Heart right ventricle (tissue), 16 donors: ENCODE measurements around the gene ENKD1. TPM values are rescaled to one million over a fixed set of nuclear protein-coding genes. Genes with fewer than 3 reads are reported as not detected.
A peak's percentile ranks its signal among the peaks of the same experiment; 100 is the strongest.
"Not testable (repeated sequence)": the region's sequence is repeated elsewhere in the genome, so short reads cannot be mapped to it uniquely, and the experiment has no call there.

Experiments
- ATAC-seq, 8 donors: fragments of 200-7000 bp; cut with Tn5 transposase; one replicate each; pipeline ENCODE4 v1.9.1; 2020; ENCODE audit warnings: mild to moderate bottlenecking in 8 of 8, moderate library complexity in 8 of 8, moderate number of reproducible peaks in 1 of 8
- DNase-seq, 2 donors: peaks; one replicate each; pipeline ENCODE4 v3.0.0-alpha.2; 2020
- H3K27ac ChIP-seq, 10 donors: fragments of 200-600 bp; sonication (generic) in 2 of 10; one replicate each; pipeline versions ENCODE4 v1.5.0 to v1.8.0; 2020 to 2022; ENCODE audit warnings: mild to moderate bottlenecking in 3 of 10
- H3K27me3 ChIP-seq, 7 donors: fragments of 200-600 bp; one replicate each; pipeline ENCODE4 v1.8.0; 2021 to 2022; ENCODE audit warnings: mild to moderate bottlenecking in 2 of 7
- H3K36me3 ChIP-seq, 9 donors: fragments of 200-600 bp; sonication (generic) in 1 of 9; one replicate each; pipeline versions ENCODE4 v1.5.0 to v1.8.0; 2020 to 2022; ENCODE audit warnings: mild to moderate bottlenecking in 2 of 9
- H3K4me1 ChIP-seq, 9 donors: fragments of 200-600 bp; sonication (generic) in 1 of 9; one replicate each; pipeline versions ENCODE4 v1.5.0 to v1.8.0; 2020 to 2022; ENCODE audit warnings: mild to moderate bottlenecking in 4 of 9
- H3K4me3 ChIP-seq, 10 donors: fragments of 200-600 bp; sonication (generic) in 2 of 10; one replicate each; pipeline versions ENCODE4 v1.5.0 to v1.8.0; 2020 to 2022; ENCODE audit warnings: mild to moderate bottlenecking in 7 of 10, moderate library complexity in 2 of 10
- H3K9me3 ChIP-seq, 11 donors: fragments of 200-600 bp in 10 of 11; sonication (generic) in 2 of 11; one replicate each; pipeline versions ENCODE4 v1.5.0 to v1.8.0; 2013 to 2022; ENCODE audit warnings: mild to moderate bottlenecking in 2 of 11, control low read depth in 1 of 11, moderate library complexity in 1 of 11
- WGBS, 2 donors: extraction: QIAGEN DNeasy Blood & Tissue Kit; methylation state at CpG; one replicate each; pipeline ENCODE4 v1.1.7; 2013; ENCODE audit warnings: inconsistent platforms in 1 of 2; 5-methylcytosine and 5-hydroxymethylcytosine counted together
- intact Hi-C, 10 donors: fragments of 100-400 bp; cut with DNase I; formaldehyde crosslinking; loops; one replicate each; pipeline versions ENCODE4 v1.11.1 to v1.14.2; 2022
- polyA plus RNA-seq, 2 donors: library from polyadenylated mRNA; stranded (reverse); fragments of 200-250 nt; gene quantifications; one replicate each; pipeline ENCODE4 v1.2.3, GENCODE V29; 2013
- total RNA-seq, 10 donors: library from RNA; stranded (reverse); fragmentation: NEBNext Ultra II Directional in 3 of 10; extraction: Animal tissue kit (Norgen Biotek cat#: 25700) in 3 of 10; gene quantifications; one replicate each; pipeline versions ENCODE4 v1.2.1 to v1.2.4, GENCODE V29; 2021 to 2023
- TF ChIP-seq, protein P1 (sequence below), 9 donors: fragments of 200-600 bp; sonication (generic) in 2 of 9; IDR thresholded peaks; one replicate each; pipeline versions ENCODE4 v1.5.0 to v1.8.0; 2021 to 2022; ENCODE audit warnings: antibody characterized with exemption in 9 of 9, mild to moderate bottlenecking in 5 of 9, moderate library complexity in 1 of 9
- donor health status: Arrhythmogenic right ventricular cardiomyopathy.
- donor health status: ischemic (EF 13 %, LVEDD 7.1; RV severe dilation, severe dysfunction).
- donor health status: healthy with polysubstance abuse.
- donor health status: DM: no; HTN: yes; CAD: no.
- donor health status: DM: no; HTN: no; CAD: no.
- donor health status: ischemic (EF 25% LVEDD 6.9; RV normal size, moderate dysfunction).
- donor health status: ischemic (EF 25% LVEDD 5.7; RV mildly dilated, moderate dysfunction).
- donor health status: healthy.
- donor health status: DM: yes; HTN: yes; CAD: no.
- donor health status: Ischemic cardiomyopathy.
- donor health status: ischemic (EF 35%, LVEDD 5.7; RV mildly dilated, moderate dysfunction).
- donor health status: nonischemic (EF 11% LVEDD 7.7; RV severe dilation, severe dysfunction).
- donor health status: DM: yes; HTN: yes; CAD: no.
- donor health status: PGD.
- donor health status: ischemic (EF 29% LVEDD 5.4; RV normal size, mild dysfunction).
- donor health status: nonischemic (EF 23%, LVEDD 6.1; RV moderate dilation, normal function).

The ENKD1 gene
- total and polyA plus RNA-seq, 12 donors: 3.6 to 30.9 (median 8.5) TPM

DNA sequence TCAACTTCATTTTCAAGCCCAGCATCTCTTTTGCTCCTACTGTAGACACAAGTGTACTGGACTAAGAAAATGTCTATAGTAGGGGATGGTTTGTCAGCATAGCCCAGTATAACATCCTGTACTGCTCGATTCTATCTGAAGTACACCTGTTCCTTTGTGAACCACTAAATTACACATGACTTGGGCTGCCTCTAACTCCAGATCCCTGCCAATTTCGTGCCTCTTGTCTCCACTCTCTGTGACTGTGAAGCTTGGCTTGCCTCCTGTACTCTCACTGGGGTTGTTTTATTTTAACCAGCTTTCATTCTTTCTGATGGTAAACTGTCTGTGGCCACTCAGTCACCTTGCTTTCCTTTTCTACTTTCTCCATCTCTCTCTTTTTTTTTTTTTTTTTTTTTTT, 28.1 kb upstream of the ENKD1 start:
- ATAC-seq (peak in 1 of 8 donors; percentile 77), DNase-seq (no peak)
- TF ChIP-seq, protein P1, sequence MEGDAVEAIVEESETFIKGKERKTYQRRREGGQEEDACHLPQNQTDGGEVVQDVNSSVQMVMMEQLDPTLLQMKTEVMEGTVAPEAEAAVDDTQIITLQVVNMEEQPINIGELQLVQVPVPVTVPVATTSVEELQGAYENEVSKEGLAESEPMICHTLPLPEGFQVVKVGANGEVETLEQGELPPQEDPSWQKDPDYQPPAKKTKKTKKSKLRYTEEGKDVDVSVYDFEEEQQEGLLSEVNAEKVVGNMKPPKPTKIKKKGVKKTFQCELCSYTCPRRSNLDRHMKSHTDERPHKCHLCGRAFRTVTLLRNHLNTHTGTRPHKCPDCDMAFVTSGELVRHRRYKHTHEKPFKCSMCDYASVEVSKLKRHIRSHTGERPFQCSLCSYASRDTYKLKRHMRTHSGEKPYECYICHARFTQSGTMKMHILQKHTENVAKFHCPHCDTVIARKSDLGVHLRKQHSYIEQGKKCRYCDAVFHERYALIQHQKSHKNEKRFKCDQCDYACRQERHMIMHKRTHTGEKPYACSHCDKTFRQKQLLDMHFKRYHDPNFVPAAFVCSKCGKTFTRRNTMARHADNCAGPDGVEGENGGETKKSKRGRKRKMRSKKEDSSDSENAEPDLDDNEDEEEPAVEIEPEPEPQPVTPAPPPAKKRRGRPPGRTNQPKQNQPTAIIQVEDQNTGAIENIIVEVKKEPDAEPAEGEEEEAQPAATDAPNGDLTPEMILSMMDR (IDR thresholded peaks at IDR 0.05): no peak
- peaks cover 0 to 26% (median 0%) of the 10 kb centered on the region in 9 donors for H3K36me3 ChIP-seq
- peaks cover 0 to 8% (median 0%) of the 10 kb centered on the region in 11 donors for H3K9me3 ChIP-seq
- H3K27ac ChIP-seq: no peak overlapping the region
- WGBS, 2 donors: 46 to 57% methylated on average over 2 of the region's 2 CpGs
- intact Hi-C loops: no loop called here
- no peaks in the 10 kb centered on the region for H3K27me3 ChIP-seq
- no peak overlapping the region for H3K4me3 ChIP-seq
- peaks cover 0 to 14% (median 0%) of the 10 kb centered on the region in 9 donors for H3K4me1 ChIP-seq

DNA sequence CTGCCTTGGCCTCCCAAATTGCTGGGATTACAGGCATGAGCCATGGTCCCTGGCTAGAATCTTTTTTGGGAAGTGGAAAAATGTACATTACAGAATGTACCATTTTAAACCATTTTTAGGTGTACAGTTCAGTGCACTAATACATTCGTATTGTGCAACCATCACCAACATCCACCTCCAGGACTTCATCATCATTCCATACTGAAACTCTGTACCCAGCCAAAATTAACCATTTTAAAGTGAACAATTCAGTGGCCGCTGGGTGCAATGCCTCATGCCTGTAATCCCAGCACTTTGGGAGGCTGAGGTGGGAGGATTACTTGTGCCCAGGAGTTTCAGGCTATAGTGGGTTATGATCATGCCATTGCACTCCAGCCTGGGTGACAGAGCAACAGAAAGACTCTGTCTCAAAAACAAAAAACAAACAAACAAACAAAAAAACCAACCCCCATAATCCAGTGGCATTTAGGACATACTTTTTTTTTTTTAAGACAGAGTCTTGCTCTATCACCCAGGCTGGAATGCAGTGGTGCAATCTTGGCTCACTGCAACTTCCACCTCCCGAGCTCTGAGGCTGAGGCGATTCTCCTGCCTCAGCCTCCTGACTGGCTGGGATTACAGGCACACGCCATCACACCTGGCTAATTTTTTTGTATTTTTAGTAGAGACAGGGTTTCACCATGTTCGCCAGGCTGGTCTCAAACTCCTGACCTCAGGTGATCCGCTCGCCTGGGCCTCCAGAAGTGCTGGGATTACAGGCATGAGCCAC, 27.2 kb upstream of the ENKD1 start:
- H3K36me3 ChIP-seq: peaks cover 0 to 16% (median 0%) of the 10 kb centered on the region in 9 donors
- H3K4me1 ChIP-seq: peaks cover 0 to 14% (median 0%) of the 10 kb centered on the region in 9 donors
- H3K9me3 ChIP-seq, DNase-seq, intact Hi-C loops, H3K27ac ChIP-seq, H3K27me3 ChIP-seq, H3K4me3 ChIP-seq, ATAC-seq: not testable (repeated sequence)
- WGBS, 2 donors: 91 to 95% methylated on average over 8 of the region's 8 CpGs

DNA sequence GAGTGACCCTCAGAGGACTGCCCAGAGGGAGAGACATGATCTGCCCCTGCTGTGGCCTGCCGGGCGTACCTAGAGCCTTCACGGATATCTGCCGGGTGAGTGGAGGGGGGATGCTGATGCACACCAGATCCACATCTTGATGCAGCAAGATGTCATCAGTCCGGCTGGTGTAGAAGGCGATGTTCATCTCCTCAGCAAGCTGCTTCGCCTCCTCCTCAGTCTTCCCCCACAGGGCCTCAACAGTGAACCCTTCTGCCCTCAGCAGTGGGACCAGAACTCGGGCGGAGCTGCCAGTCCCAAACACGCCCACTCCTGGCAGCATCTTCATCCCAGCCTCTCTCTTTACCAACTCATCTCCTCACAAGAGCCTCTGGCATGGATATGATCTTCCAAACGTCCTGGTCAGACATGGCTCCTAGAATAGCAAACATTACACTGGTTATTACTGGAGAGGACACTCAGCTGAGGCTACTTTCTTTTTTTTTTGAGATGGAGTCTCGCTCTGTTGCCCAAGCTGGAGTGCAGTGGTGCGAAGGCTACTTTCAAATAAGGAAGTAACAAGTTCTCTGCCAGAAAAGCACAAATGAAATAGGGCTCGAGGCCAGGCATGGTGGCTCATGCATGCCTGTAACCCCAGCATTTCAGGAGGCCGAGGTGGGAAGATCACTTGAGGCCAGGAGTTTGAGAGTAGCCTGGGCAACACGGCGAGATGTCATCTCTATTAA, 19.0 kb upstream of the ENKD1 start:
- ATAC-seq (peak in 2 of 8 donors; percentile 15 to 30), DNase-seq (no peak)
- Histone ChIP-seq H3K4me1 (peaks cover 0 to 23% (median 16%) of the 10 kb centered on the region in 9 donors), H3K9me3 (no peaks in the 10 kb centered on the region), H3K4me3 (no peak overlapping the region), H3K27me3 (no peaks in the 10 kb centered on the region), H3K36me3 (peaks cover 0 to 47% (median 7%) of the 10 kb centered on the region in 9 donors), H3K27ac (peak overlapping the region; percentile 3 to 79 (median 67))
- TF ChIP-seq, protein P1 (IDR thresholded peaks at IDR 0.05): no peak
- intact Hi-C loops: no loop called here
- WGBS, 2 donors: 85 to 86% methylated on average over 17 of the region's 17 CpGs

DNA sequence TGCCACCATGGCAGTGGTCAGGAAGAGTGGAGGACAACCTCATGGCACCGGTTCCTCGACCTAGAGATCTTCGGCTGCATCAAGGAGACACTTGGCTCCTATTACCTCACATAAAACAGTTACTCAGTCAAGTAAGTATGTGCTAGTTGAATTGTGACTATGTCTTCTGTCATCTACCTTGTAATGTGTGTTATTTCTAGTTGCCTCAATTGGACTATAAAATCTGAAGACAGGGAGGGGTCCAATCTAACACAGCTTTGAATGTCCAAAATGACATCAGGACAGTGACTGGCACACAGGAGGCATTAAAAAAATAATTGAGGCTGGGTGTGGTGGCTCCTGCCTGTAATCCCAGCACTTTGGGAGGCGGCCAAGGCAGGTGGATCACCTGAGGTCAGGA, 17.2 kb upstream of the ENKD1 start:
- ATAC-seq (no peak), DNase-seq (no peak)
- H3K27ac ChIP-seq: peak overlapping the region in 2 of 10 donors; percentile 44 to 79
- peaks cover 0 to 23% (median 16%) of the 10 kb centered on the region in 9 donors for H3K4me1 ChIP-seq
- H3K4me3 ChIP-seq: no peak overlapping the region
- no peaks in the 10 kb centered on the region for H3K27me3 ChIP-seq
- H3K36me3 ChIP-seq: peaks cover 0 to 53% (median 7%) of the 10 kb centered on the region in 9 donors
- intact Hi-C loops: loop anchor here in 1 of 10 donors (5.0 kb wide), 1 partner anchor 34 kb away; the partner anchor contains the start of gene GFOD2
- TF ChIP-seq, protein P1 (IDR thresholded peaks at IDR 0.05): no peak
- WGBS, 2 donors: 98 to 99% methylated on average over 4 of the region's 4 CpGs
- H3K9me3 ChIP-seq: no peaks in the 10 kb centered on the region
